SK-N-MC (cell line): ENCODE results near the gene CACNA1E.

Experiments
- DNase-seq: peaks from one replicate; pipeline ENCODE4 v3.0.0-alpha.2; 2011; ENCODE audit warnings: low read depth, low spot score
- H3K27ac ChIP-seq: fragments of 200-600 bp; sonication (generic); 2 replicates; pipeline ENCODE4 v1.5.1; 2016; ENCODE audit warnings: mixed run types
- H3K36me3 ChIP-seq: fragments of 200-600 bp; sonication (generic); 2 replicates; pipeline ENCODE4 v1.6.1; 2017; ENCODE audit warnings: antibody characterized with exemption, low read length, mixed read lengths; ENCODE audit not compliant: insufficient read depth
- H3K4me3 ChIP-seq: fragments of 200-600 bp; sonication (generic); 2 replicates; pipeline ENCODE4 v1.5.1; 2016
- H3K9ac ChIP-seq: fragments of 200-600 bp; sonication (generic); 2 replicates; pipeline ENCODE4 v1.8.0; 2017; ENCODE audit warnings: mixed run types, mixed read lengths; ENCODE audit not compliant: insufficient read length
- H3K9me3 ChIP-seq: fragments of 200-600 bp; sonication (generic); 2 replicates; pipeline ENCODE4 v1.6.1; 2017; ENCODE audit warnings: low read depth, mild to moderate bottlenecking, antibody characterized with exemption, low read length, moderate library complexity, mixed read lengths
- EZH2 ChIP-seq: fragments of 200-600 bp; sonication (generic); IDR thresholded peaks from one replicate; pipeline ENCODE4 v1.6.1; 2017; ENCODE audit warnings: antibody characterized with exemption
- FOXP2 ChIP-seq: optimal IDR thresholded peaks from 2 replicates; pipeline ENCODE3; 2011; ENCODE audit warnings: mild to moderate bottlenecking, moderate library complexity; ENCODE audit not compliant: insufficient read depth; ENCODE audit errors: extremely low read length, control extremely low read depth
- POLR2AphosphoS5 ChIP-seq: IDR thresholded peaks from 2 replicates; pipeline ENCODE4 v1.6.1; 2012; ENCODE audit warnings: mild to moderate bottlenecking, low read depth, low read length, borderline replicate concordance

Gene CACNA1E

DNA sequence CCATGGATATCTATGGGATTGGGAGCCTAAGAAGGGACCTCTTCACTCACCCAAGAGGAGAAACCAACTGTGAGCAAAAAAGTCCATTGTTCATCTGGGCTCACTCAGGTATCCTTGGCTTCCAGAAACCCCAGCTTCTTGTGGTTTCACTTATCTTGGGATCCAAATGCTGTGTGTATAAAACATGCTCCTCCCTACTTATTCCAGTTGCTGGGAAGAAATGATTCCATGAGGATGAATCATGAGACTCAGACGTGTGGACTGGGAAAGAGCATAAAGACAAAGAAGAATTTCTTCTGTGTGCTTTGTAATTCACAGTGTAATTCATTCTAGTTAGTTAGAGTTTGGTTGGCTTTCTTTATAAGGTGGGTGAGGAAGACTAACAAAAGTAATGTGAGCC, 294.5 kb downstream of the CACNA1E start:
- TF ChIP-seq FOXP2 (no peak), EZH2 (no peak), POLR2AphosphoS5 (no peak)
- Histone ChIP-seq H3K4me3 (no peak overlapping the region), H3K9ac (no peak overlapping the region), H3K27ac (no peak overlapping the region), H3K36me3 (no peaks in the 10 kb centered on the region), H3K9me3 (no peaks in the 10 kb centered on the region)
- DNase-seq = no peak

DNA sequence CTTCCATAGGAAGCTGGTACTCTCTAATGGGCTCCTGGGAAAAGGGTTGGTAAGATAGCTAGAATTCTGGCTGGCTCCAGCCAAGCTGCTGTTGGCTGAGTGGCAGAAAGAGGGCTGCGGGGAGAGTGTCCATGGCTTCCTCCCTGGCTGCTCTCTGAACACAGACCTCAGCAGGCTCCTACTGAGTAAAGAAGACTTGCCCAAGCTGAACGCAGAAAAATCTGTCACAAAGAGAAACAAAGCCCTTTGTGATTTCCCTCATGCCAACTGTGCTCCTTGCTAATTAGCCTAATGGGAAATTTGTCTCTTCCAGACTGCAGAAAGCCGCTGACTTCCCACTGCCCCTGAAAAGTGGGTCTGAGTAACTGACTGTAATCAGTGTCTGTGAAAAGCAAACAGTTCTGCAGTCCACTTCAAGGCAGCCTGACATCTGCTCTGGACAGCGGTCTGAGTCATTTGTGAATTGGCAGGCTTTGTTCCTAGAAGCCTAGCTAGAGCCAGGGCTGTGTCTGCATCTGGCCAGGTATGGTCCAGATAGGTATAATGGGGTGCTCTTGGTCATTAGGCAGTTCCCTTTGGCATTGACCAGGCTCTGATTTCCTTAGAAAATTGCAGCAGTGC, 295.4 kb downstream of the CACNA1E start:
- no peak overlapping the region for H3K9ac ChIP-seq
- no peaks in the 10 kb centered on the region for H3K36me3 ChIP-seq
- H3K9me3 ChIP-seq = no peaks in the 10 kb centered on the region
- no peak for DNase-seq
- H3K27ac ChIP-seq = no peak overlapping the region
- no peak overlapping the region for H3K4me3 ChIP-seq
- no peak for TF ChIP-seq FOXP2
- TF ChIP-seq EZH2 = no peak
- no peak for TF ChIP-seq POLR2AphosphoS5

DNA sequence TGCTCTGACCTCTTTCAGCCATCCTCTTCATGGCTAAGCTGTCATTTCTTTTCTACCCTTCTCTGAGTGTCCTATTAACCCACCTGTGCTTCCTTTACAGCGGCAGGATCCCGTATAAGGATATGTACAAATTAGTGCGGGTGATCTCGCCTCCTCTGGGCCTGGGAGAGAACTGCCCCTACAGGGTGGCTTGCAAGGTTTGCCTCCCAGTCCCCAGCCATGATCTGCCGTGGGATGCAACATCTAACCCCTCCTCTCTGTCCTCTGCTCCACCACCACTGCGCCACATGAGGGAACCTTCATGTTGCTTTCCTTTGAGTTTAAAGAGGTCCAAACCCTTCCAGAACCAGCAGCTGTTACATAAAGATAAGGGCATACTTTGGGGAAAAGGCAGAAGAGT, 296.0 kb downstream of the CACNA1E start:
- TF ChIP-seq POLR2AphosphoS5 (no peak), FOXP2 (no peak), EZH2 (no peak)
- no peak for DNase-seq
- no peak overlapping the region for H3K9ac ChIP-seq
- H3K36me3 ChIP-seq = no peaks in the 10 kb centered on the region
- H3K4me3 ChIP-seq = no peak overlapping the region
- no peak overlapping the region for H3K27ac ChIP-seq
- H3K9me3 ChIP-seq = no peaks in the 10 kb centered on the region

DNA sequence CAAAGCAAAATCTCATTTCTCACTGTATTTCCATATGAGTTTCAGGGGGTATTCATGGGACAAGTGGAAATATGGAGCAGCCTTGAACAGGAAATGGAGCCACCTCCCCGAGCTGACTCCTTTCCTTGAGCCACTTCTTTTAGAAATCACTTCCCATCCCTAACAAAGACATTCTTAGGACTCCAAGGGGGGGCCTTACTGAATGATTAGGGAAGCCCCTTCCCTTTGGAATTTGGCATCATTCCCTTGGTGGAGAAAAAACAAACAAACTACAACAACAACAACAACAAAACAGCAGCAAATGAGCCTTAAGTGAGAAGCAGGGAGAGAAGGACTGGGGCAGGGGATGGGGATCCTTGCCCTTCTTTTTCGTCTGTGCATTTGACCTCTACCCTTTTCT, 299.9 kb downstream of the CACNA1E start:
- H3K4me3 ChIP-seq = no peak overlapping the region
- no peak overlapping the region for H3K9ac ChIP-seq
- H3K36me3 ChIP-seq = no peaks in the 10 kb centered on the region
- H3K27ac ChIP-seq = no peak overlapping the region
- no peaks in the 10 kb centered on the region for H3K9me3 ChIP-seq
- DNase-seq = no peak
- TF ChIP-seq EZH2 (no peak), POLR2AphosphoS5 (no peak), FOXP2 (no peak)

DNA sequence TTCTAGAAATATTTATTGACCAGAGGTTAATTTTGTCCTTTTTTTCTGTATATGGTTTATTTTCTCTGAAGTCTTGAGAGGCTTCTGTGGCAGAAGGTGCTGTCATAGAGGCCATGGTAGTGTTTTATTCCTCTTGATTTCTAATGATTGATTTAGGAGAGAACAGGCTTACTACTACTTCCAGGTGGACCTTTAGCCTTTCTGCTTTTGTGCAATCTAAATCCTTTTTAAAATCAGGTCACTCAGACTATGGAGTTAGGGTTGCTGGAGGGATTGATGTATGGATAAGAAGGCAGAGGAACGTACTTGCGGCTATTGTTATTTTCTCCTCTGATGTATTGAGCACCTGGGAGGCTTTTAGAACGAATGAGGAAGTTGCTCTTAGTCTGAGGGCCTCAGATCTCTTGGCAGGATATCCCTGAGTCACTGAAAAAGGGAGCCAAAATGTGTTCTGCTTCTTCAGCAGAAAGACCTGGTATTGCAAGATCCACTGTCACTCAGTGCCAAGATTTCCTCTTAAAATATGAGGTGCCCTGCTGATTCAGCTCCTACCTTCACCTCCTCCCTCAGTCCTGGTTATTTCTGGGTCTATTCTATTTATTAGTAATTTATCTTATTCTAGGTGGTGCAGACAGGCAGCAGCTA, 300.8 kb downstream of the CACNA1E start:
- Histone ChIP-seq H3K4me3 (no peak overlapping the region), H3K9me3 (no peaks in the 10 kb centered on the region), H3K9ac (no peak overlapping the region), H3K27ac (no peak overlapping the region), H3K36me3 (no peaks in the 10 kb centered on the region)
- TF ChIP-seq FOXP2 = no peak
- TF ChIP-seq POLR2AphosphoS5 = no peak
- no peak for TF ChIP-seq EZH2
- no peak for DNase-seq

DNA sequence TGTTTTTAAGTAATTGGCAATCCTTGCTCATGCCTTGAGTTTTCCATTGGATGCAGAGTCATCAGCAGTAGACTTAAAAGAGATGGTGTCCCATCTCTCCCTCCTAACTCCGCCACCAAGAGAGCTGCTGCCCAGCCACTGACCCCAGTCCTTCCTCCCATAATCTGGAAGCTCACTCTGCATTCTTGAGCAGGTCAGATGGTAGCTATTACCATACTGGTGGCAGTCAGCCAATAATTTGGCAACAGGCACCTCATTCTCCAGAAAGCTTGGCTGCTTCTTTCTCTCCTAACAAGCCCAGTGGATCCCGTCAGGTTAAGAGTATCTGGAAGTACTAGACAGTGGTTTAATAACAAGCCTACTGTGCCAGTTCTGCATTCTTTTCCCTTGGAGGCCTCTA, 306.1 kb downstream of the CACNA1E start:
- Histone ChIP-seq H3K9me3 (no peaks in the 10 kb centered on the region), H3K4me3 (no peak overlapping the region), H3K36me3 (no peaks in the 10 kb centered on the region), H3K27ac (no peak overlapping the region), H3K9ac (no peak overlapping the region)
- no peak for DNase-seq
- TF ChIP-seq POLR2AphosphoS5 = no peak
- no peak for TF ChIP-seq FOXP2
- no peak for TF ChIP-seq EZH2

DNA sequence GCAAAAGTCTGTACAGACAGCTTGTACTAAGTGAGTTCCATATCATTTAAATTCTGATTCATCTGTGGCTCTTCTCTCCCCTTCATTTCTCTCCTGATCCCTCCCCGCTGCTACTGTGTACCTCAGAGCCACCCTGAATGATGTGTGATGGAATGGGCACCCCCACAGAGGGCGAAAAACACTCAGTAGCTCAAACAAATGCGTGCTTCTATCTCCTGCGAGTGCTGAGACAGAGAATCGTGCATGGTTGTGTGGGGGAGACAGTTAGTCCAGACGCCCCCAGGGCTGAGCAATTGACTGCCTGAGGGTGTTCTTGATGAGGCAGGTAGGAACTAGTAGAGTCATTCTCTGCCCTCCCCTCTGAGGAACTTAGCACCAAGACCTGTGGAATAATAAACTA, 308.4 kb downstream of the CACNA1E start:
- DNase-seq = no peak
- no peak for TF ChIP-seq EZH2
- no peak for TF ChIP-seq FOXP2
- no peak for TF ChIP-seq POLR2AphosphoS5
- no peak overlapping the region for H3K9ac ChIP-seq
- no peaks in the 10 kb centered on the region for H3K9me3 ChIP-seq
- H3K36me3 ChIP-seq = no peaks in the 10 kb centered on the region
- H3K27ac ChIP-seq = no peak overlapping the region
- no peak overlapping the region for H3K4me3 ChIP-seq

DNA sequence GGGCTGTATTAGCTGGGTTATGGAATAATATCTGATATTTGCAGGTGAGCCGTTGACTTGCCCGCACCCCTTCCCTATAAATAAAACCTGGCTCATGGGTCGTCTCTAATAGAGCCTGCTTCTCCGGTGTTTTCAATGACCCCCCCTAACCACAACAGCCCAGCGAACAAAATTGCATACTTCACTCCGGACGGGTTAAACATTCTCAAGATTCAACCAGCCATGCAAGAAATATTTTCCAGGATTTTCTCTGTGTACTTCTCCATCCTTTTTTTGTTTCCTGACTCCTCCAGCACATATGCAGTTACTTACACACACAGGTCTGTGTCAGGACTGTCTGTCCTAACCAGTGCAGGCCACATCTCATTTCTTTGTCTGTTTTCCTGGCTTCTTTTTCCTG, 310.5 kb downstream of the CACNA1E start:
- TF ChIP-seq POLR2AphosphoS5 (no peak), FOXP2 (no peak), EZH2 (no peak)
- no peak overlapping the region for H3K27ac ChIP-seq

DNA sequence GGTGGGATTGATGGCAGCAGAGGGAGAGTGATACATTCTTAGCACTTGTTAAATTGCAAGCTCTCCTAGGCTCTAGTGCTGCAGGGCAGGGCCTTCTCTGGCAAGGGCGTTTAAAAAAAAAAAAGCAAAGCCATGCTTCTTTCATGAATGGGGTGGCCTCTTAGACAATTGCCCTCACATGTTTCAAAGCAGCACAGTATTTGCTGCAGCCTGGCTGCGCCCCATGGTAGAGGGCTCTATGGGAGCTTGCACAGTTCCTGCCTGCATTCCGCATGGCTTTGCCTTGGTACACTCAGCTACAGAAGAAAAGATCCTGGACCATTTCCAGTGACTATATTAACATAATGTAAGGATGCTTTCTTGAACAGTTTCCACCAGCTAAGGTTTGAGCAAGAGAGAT, 311.0 kb downstream of the CACNA1E start:
- no peak overlapping the region for H3K4me3 ChIP-seq
- DNase-seq = no peak
- H3K9me3 ChIP-seq = no peaks in the 10 kb centered on the region
- TF ChIP-seq POLR2AphosphoS5 (no peak), EZH2 (no peak), FOXP2 (no peak)
- H3K27ac ChIP-seq = no peak overlapping the region
- no peaks in the 10 kb centered on the region for H3K36me3 ChIP-seq
- no peak overlapping the region for H3K9ac ChIP-seq

More for the DNA sequence above, 310.5 kb downstream of the CACNA1E start:
- no peak for DNase-seq
- Histone ChIP-seq H3K36me3 (no peaks in the 10 kb centered on the region), H3K9ac (no peak overlapping the region), H3K4me3 (no peak overlapping the region), H3K9me3 (no peaks in the 10 kb centered on the region)
